Measurements from ENCODE around the gene STIP1. TPM values are rescaled to one million over a fixed set of nuclear protein-coding genes. Genes with fewer than 3 reads are reported as not detected.

The STIP1 gene
- total RNA-seq, 1 donor from 2014 or later = 159 TPM

DNA sequence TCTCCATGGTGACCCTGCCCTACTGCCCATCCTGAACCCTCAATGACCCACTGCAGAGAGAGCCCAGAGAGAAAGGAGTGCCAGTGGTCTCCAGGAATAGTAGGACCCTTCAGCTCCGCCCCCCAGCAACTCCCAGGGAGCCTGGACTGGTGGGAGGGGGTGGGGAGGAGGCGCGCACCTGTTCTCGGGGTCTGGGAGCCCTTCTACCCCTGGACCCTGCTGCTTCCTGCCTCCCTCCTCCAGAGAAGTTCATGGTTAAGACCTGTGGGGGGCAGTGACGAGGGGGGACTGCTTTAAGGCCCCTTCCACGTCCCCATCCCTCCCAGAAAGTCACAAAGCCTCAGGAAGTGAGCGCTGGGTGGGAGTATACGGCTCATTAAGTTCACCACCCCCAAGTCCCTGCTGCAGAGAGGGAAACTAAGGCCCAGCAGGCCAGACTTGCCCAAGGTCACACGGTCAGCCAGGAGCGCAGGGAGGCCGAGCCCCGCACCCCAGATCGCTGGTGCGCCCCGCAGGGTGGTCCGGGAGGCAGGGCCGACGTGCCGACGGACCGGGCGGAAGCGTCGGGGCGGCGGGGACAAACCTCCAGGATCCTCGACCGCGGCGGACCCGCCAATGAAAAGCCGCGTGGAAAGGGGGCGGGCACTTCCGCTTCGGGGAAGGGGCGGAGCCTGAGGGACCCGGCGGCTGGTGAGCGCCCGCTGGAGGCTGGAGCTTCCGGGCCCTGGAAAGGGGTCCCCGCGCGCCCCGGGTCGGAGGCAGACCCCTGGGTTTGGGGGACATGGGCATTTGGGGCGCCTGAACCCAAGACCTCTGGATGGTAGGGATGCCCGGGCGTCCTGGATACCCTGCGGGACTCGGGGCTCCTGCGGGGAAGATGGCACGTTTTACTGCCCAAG, 39.9 kb downstream of the STIP1 start, which contains the start of the genes NUDT22 and TRPT1:
NUDT22 (plus strand) TSS at position 667 of the 899 bp plus-strand sequence. CDS start 379 bp downstream, outside the sequence.
TRPT1 (minus strand) TSS at position 579 of the 899 bp plus-strand sequence; CDS start at position 253, 326 bp downstream.
- POLR2A ChIA-PET = interaction anchor here (0.5 to 12.7 kb wide), 20 partner anchors 9 to 1618 kb away, joined by 3 to 191 read pairs (median 6); partner anchors contain the start of genes BAD, FERMT3, FKBP2 and PPP1R14B
- peak within 1 kb of the TSS; percentile 81 for H3K27ac Mint-ChIP-seq
- H3K27me3 Mint-ChIP-seq = no peaks in the 10 kb centered on the region
- peak within 1 kb of the TSS; percentile 87 for H3K4me3 Mint-ChIP-seq
- CTCF ChIA-PET = interaction anchor here (1.6 to 5.0 kb wide), 3 partner anchors 9 to 19 kb away, joined by 3 to 34 read pairs (median 6); partner anchors contain the start of gene FERMT3
- H3K4me1 Mint-ChIP-seq = peaks cover 39% of the 10 kb centered on the region
- H3K9me3 Mint-ChIP-seq = no peaks in the 10 kb centered on the region
- TF ChIP-seq, protein P1, sequence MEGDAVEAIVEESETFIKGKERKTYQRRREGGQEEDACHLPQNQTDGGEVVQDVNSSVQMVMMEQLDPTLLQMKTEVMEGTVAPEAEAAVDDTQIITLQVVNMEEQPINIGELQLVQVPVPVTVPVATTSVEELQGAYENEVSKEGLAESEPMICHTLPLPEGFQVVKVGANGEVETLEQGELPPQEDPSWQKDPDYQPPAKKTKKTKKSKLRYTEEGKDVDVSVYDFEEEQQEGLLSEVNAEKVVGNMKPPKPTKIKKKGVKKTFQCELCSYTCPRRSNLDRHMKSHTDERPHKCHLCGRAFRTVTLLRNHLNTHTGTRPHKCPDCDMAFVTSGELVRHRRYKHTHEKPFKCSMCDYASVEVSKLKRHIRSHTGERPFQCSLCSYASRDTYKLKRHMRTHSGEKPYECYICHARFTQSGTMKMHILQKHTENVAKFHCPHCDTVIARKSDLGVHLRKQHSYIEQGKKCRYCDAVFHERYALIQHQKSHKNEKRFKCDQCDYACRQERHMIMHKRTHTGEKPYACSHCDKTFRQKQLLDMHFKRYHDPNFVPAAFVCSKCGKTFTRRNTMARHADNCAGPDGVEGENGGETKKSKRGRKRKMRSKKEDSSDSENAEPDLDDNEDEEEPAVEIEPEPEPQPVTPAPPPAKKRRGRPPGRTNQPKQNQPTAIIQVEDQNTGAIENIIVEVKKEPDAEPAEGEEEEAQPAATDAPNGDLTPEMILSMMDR (IDR thresholded peaks at IDR 0.05) = no peak
- intact Hi-C loops (cut with micrococcal nuclease) = loop anchor here (1.0 to 2.0 kb wide), 6 partner anchors 14 to 75 kb away; partner anchors contain the start of genes BAD and STIP1
- peak; percentile 56 for ATAC-seq (ENCODE audit: low read depth)
- peak; percentile 95 for DNase-seq
- peaks cover 17% of the 10 kb centered on the region for H3K36me3 Mint-ChIP-seq (ENCODE audit: low read depth)

DNA sequence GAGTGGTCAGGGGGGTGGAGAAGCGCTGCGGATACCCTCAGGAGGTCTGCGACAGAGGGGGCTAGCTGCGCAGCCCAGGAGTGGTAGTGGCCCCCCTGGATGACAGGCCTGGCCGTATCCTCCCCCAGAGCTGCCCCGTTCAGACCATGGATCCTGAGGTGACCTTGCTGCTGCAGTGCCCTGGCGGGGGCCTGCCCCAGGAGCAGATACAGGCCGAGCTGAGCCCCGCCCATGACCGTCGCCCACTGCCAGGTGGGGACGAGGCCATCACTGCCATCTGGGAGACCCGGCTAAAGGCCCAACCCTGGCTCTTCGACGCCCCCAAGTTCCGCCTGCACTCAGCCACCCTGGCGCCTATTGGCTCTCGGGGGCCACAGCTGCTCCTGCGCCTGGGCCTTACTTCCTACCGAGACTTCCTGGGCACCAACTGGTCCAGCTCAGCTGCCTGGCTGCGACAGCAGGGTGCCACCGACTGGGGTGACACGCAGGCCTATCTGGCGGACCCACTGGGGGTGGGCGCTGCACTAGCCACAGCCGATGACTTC, 40.6 kb downstream of the STIP1 start:
- ChIA-PET CTCF (interaction anchor here (1.7 to 5.0 kb wide), 2 partner anchors 10 to 20 kb away, joined by 6 to 34 read pairs; partner anchors contain the start of gene FERMT3), POLR2A (interaction anchor here (0.5 to 12.7 kb wide), 23 partner anchors 8 to 1617 kb away, joined by 3 to 191 read pairs (median 5); partner anchors contain the start of genes BAD, FERMT3, FKBP2 and PPP1R14B)
- intact Hi-C loops (cut with micrococcal nuclease) = loop anchor here (1.0 to 2.0 kb wide), 5 partner anchors 14 to 58 kb away; partner anchors contain the start of genes BAD and STIP1
- DNase-seq (peak; percentile 57), ATAC-seq (ENCODE audit: low read depth) (peak; percentile 20)
- peaks cover 45% of the 10 kb centered on the region for H3K4me1 Mint-ChIP-seq
- H3K27ac Mint-ChIP-seq = peak overlapping the region; percentile 81
- peak overlapping the region; percentile 87 for H3K4me3 Mint-ChIP-seq
- TF ChIP-seq, protein P1 (IDR thresholded peaks at IDR 0.05) = no peak
- no peaks in the 10 kb centered on the region for H3K27me3 Mint-ChIP-seq
- H3K36me3 Mint-ChIP-seq (ENCODE audit: low read depth) = peaks cover 13% of the 10 kb centered on the region
- H3K9me3 Mint-ChIP-seq = no peaks in the 10 kb centered on the region

DNA sequence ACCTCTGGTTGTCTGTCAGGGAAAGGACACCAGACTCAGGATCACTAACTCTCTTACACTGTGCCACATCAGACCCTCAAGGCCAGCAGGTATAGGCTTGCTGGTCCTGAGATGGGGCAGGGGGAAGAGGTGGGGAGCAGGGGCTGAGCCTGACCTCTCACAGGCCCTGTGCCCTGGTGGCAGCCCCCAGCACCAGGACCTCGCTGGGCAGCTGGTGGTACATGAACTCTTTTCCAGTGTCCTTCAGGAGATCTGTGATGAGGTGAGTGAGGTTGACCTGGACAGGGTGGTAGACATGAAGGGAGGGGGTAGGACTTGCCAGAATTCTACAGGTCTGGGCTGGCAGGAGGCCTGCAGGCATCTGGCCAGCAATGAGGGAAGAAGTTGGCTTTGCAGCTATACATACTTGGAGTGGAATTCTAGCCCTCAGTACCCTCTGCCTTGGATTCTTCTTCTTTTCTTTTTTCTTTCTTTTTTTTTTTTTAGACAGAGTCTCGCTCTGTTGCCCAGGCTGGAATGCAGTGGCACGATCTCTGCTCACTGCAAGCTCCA, 41.5 kb downstream of the STIP1 start:
- no peak for ATAC-seq (ENCODE audit: low read depth)
- TF ChIP-seq, protein P1 (IDR thresholded peaks at IDR 0.05) = no peak
- intact Hi-C loops (cut with micrococcal nuclease) = loop anchor here (2.0 kb wide), 1 partner anchor 41 kb away; the partner anchor contains the start of gene STIP1
- H3K27ac Mint-ChIP-seq = peak overlapping the region; percentile 81
- ChIA-PET CTCF (interaction anchor here (0.5 to 5.0 kb wide), 3 partner anchors 10 to 57 kb away, joined by 3 to 34 read pairs (median 4); partner anchors contain the start of genes BAD and FERMT3), POLR2A (interaction anchor here (0.6 to 12.7 kb wide), 13 partner anchors 9 to 283 kb away, joined by 3 to 191 read pairs (median 19); partner anchors contain the start of genes FERMT3, FKBP2, PPP1R14B and STIP1)
- H3K9me3 Mint-ChIP-seq = no peaks in the 10 kb centered on the region
- H3K27me3 Mint-ChIP-seq = no peaks in the 10 kb centered on the region
- H3K36me3 Mint-ChIP-seq (ENCODE audit: low read depth) = peaks cover 10% of the 10 kb centered on the region
- H3K4me3 Mint-ChIP-seq = peak overlapping the region; percentile 87
- H3K4me1 Mint-ChIP-seq = peaks cover 54% of the 10 kb centered on the region
- no peak for DNase-seq

DNA sequence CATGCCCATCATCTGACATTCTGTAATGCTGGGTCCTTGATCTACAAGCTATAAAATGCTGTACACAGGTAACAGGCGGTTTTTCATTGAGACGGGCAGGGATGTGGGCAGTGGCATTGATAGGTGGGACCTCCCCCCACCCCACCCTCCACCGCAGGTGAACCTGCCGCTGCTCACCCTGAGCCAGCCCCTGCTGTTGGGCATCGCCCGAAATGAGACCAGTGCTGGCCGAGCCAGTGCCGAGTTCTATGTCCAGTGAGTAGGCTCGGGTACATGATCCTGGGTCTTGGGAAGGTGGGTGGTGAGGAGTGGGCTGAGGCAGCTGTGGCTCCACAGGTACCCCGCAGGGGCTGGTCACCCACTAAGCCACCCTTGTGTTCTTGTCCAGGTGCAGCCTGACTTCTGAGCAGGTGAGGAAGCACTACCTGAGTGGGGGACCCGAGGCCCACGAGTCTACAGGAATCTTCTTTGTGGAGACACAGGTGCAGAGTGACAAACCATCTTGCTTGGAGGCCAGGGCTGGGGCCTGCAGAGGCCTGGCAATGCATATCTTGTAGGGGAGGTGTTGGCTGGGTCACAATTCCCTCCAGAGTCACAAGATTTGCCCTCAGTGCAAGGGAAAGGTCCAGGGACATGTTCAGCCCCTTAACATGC, 43.2 kb downstream of the STIP1 start:
- Mint-ChIP-seq H3K36me3 (ENCODE audit: low read depth) (no peaks in the 10 kb centered on the region), H3K4me3 (peak overlapping the region; percentile 91), H3K4me1 (peaks cover 66% of the 10 kb centered on the region), H3K27ac (peak overlapping the region; percentile 91), H3K9me3 (no peaks in the 10 kb centered on the region), H3K27me3 (no peaks in the 10 kb centered on the region)
- CTCF ChIA-PET = interaction anchor here (0.6 kb wide), 1 partner anchor 12 kb away, joined by 3 read pairs; the partner anchor contains the start of gene FKBP2
- no peak for ATAC-seq (ENCODE audit: low read depth)
- POLR2A ChIA-PET = interaction anchor here (0.9 to 12.7 kb wide), 9 partner anchors 12 to 76 kb away, joined by 3 to 191 read pairs (median 4); partner anchors contain the start of genes ESRRA, FERMT3, FKBP2 and PPP1R14B
- TF ChIP-seq, protein P1 (IDR thresholded peaks at IDR 0.05) = no peak
- intact Hi-C loops (cut with micrococcal nuclease) = no loop called here
- no peak for DNase-seq
